ENCODE data around the gene CDK2AP2.
"Not testable (repeated sequence)": the region's sequence is repeated elsewhere in the genome, so short reads cannot be mapped to it uniquely, and the experiment has no call there.

Gene CDK2AP2, protein sequence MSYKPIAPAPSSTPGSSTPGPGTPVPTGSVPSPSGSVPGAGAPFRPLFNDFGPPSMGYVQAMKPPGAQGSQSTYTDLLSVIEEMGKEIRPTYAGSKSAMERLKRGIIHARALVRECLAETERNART

DNA sequence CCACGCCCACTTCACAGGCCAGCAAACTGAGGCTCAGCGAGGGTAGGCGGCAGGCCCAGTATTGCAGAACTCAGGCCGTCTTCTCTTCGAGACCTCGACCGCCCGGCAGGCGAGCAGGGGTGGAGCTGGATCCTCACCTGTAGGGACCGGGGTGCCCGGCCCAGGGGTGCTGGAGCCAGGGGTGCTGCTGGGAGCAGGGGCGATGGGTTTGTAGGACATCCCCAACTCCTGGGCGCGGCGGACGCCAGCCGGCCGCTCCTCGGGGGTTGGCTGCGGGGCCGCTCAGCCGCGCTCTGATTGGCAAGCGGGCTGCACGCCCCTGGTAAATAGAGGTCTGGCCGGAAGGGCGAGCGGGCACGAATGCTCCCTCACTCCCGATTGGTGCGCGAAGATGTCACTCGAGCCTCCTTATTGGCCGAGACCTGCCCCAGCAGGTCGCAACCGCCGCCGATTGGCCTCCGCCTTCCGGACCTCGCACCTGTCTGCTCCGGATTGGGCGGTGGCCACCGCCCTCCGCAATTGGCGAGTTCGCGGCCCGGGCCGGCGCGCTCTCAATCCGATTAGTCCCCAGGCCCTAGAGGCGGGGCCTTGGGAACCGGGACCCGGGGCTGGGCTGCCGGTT lies at the start of gene CDK2AP2:
TSS of gene CDK2AP2 (minus strand) at position 299 of the 622 bp plus-strand sequence. CDS start at position 219, 80 bp downstream.
- peak; percentile 98 for DNase-seq

DNA sequence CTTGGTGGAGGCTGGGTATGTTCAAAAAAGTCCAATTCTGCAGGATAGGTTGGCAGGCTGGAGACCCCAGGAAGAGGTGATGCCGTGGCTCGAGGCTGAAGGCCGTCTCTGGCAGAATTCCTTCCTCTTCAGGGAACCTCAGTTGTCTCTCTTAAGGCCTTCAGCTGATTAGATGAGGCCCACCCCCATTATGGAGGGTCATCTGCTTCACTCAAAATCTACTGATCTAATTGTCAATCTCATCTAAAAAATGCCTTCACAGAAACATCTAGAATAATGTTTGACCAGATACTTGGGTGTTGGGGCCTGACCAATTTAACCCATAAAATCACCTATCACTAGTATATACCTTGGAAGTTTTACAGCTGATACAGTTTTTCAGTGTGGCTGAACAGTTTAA lies 48.3 kb upstream of the CDK2AP2 start:
- no peak for DNase-seq

DNA sequence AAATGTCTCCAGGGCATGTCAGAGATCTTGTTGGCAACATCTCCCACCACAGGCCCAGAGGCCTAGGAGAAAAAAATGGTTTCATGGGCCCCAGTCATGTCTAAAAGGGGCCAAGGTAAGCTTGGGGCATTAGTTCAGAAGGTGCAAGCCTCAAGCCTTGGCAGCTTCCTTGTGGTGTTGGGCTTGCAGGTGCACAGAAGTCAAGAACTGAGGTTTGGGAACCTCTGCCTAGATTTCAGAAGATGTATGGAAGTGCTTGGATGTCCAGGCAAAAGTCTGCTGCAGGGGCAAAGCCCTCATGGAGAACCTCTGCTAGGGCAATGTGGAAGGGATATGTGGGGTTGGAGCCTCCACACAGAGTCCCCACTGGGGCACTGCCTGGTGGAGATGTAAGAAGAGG lies 43.7 kb upstream of the CDK2AP2 start:
- not testable (repeated sequence) for DNase-seq

DNA sequence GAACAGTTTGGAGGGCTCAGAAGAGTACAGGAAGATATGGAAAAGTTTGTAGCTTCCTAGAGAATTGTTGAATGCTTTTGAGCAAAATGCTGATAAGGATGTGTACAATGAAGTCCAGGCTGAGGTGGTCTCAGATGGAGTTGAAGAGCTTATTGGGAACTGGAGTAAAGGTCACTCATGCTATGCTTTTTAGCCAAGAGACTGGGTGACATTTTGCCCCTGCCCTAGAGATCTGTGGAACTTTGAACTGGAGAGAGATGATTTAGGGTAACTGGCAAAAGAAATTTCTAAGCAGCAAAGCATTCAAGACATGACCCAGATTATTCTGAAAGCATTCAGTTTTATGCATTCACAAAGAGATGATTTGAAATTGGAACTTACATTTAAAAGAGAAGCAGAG lies 43.2 kb upstream of the CDK2AP2 start:
- no peak for DNase-seq

DNA sequence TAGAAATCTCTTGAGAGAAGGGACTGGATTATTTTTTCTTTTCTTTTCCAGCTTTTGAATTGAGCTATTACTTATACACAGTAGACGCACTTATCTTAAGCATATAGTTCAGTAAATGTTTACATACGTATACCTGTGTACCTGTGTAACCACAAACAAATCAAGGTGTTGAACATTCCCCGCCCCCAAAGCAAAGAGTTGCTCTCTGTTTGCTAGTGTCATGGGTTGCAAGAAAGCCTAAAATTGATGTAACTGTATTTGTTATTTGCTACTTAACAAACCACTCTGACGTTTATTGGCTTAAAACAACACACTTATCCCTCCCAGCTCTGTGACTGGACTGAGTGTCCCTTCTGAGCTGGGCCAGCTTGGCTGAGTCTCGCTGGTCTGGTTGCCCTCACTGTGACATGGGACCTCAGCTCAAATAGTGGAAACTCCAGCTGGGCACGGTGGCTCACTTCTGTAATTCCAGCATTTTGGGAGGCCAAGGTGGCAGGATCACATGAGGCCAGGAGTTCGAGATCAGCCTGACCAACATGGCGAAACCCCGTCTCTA lies 40.7 kb upstream of the CDK2AP2 start:
- no peak for DNase-seq

DNA sequence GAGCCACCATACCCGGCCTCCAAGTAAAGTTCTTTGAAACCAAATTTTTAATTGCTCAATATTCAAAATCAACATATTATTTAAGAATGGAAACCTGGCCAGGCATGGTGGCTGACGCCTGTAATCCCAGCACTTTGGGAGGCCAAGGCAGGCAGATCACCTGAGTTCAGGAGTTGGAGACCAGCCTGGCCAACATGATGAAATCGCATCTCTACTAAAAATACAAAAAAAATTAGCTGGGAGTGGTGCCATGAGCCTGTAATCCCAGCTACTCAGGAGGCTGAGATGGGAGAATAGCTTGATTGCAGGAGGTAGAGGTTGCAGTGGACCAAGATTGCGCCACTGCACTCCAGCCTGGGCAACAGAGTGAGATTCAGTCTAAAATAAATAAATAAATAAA lies 40.1 kb upstream of the CDK2AP2 start:
- not testable (repeated sequence) for DNase-seq

DNA sequence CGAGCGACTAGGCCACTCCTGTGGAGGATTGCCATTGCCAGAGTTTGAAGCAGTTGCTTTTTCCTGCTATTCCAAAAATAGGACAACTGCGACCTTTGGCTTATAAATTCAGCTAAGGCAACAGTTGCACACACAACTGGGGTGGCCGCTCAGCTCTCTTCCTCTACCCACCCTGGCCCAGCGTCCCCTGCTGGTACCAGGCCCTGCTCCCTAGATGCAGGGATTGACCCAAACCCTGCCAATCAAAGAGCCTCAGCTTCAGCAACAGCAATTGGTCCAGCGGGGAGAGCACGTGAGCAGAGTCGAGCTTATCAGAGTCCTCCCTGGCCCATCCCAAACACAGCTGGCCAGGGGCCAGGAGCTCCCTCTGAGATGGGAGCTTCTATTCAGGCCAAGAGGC lies 37.3 kb upstream of the CDK2AP2 start:
- DNase-seq: no peak

DNA sequence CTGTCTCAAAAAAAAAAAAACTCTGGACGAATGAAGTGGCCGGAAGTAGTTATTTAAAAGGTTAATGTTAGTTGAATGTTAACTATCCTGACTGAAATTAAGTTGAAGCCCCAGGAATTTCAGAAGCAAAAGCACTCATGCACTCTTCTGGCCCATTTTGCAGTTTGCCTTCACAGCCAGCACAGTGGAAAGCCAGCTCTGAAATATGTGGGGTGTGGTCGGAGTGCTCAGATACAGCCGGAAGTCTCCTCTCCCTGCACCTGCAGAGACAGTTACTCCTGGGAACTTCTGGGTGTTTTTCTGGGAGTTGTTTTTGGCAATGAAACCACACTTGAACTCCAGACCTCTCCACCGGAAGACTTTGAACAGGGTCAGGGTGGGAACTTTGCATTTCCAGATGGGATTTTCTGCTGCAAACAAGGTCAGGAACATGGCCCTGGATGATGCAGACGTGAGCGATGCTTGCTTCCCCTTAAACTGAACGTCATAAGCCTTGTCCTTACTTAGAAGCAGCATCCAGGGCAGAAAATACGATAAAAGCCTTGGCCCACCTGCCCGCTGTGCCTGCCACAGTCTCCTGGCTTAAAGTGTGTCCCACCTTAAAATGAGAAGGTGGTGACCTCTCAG lies 36.8 kb upstream of the CDK2AP2 start:
- no peak for DNase-seq

DNA sequence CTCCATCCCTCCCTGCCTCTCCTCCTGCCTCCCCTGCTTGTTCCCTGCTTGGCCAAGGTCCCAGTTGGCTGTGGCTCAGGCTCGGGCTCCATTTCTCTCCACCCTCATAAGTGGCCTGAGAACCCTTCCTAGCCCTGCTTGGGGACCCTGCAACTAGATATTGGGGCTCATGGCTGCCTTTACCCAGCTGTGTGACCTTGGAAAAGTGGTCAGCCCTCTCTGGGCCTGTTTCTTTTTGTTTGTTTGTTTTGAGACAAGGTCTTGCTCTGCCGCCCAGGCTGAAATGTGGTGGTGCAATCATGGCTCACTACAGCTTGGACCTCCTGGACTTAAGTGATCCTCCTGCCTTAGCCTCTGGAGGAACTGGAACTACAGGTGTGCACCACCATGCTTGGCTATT lies 35.6 kb upstream of the CDK2AP2 start:
- no peak for DNase-seq

DNA sequence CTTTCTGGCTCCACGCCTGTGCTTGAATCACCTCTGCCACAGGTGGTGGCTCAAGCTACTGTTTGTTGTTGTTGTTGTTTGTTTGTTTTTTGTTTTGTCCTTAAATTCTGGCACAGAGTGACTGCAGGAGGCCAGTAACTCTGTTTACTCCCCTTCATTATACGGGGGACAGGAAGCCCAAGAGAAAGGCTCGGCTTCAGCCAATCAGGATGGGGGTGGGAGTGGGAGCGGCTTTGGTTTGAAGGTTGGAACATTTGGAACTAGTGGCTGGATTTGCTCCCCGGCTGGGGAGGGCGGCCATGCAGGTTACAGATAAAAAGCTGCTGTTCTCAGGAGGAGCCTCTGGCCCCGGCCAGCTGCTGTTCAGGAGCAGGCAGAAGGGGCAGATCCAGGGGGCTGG lies 35.0 kb upstream of the CDK2AP2 start:
- no peak for DNase-seq

DNA sequence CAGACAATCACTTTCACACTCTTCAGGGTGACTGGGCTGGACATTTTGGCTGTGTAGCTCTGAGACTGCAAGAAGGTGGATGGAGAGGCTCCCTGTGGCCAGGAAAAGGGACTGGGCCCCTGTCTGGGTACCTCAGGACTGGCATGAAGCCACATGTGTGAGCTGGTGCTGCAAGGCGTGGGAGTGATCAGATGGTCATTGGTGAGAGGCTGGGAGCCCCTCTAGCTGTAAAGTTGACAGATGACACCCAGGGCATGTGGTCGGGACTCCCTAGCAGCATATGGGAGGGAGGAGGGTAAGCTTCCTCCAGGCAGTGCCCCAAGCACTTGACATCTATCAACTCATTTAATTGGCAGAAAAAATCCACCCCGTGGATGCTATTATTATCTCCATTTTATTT lies 34.2 kb upstream of the CDK2AP2 start:
- DNase-seq: no peak

DNA sequence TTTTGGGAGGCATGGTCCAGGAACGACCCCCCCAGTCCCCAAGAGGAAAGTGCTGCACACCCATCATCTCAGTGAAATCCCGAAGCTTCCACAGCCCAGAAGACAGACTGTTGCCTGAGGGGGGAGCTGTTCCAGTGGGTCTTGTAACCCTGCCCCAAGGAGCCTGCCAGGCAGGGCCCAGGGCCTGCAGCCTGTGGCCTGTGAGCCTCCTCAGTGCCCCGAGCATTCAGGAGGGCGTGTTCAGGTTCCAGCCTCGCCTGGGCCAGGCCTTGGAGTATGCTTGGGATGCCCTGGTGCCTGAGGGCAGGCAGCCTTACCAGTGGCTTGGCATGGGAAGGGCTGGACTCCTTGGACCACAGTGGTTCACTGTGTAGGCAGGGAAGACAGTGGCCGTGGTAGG lies 33.2 kb upstream of the CDK2AP2 start:
- no peak for DNase-seq

DNA sequence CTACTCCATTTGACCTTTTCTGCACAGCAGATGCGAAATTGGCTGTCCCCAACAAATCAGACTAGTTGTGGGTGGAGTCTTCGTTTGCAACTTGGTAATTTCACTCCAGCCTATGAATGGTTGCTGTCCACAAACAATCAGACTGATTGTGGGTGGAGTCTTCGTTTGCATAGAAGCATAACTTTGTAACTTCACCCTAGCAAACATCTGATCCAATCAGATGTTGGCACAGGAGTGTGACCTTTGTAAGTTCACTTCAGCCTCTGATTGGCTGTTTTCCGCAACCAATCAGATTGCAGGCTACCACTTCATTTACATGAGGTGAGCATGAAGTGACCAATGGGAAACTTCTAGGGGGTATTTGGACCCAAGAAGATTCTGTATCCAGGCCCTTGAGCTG lies 31.6 kb upstream of the CDK2AP2 start:
- DNase-seq: no peak

DNA sequence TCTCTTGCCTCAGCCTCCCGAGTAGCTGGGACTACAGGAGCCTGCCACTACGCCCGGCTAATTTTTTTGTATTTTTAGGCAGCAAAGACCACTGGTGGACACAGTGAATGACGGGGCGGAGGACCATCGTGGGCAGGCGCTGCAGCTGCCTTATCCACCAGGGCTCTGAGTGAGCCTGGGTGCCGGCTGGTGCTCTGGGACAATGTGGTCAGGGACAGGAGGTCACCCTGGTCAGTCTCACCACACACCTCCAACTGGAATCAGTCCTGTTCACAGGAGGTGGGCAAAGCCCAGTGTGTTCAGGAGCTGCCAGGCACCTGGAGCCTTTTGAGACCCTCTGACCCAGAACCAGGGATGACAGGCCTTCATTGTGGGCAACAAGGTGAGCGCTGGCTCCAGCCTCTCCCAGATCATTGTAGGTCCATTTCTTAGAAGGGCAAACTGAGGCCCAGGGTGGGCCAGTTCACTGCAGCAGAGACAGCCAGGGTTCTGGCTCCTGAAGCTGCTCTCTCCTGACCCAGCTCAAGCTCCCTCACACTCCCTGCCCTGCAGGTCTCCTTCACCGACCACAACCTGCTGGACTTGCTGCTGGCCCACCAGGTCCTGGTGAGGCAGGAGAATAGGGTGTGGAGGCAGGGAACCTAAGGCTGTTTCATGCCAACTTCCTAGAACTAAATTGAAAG lies 31.0 kb upstream of the CDK2AP2 start:
- no peak for DNase-seq

DNA sequence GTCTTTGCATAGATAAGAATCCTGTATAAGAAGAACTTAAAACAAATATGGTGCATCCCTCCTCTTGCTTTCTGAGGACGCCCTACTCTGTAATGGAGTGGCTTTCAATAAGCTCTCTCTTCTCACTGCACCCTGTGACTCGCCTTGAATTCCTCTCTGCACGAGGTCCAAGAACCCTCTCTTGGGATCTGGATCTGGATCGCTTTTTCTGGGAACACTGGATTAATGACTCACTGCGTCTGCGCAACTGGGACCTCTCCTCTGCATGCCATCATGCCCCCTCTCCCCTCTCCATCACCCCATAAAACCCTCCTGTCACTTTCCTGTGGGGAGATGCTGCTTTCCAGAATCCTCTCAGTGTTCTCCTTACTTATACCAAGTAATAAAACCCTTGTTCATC lies 30.3 kb upstream of the CDK2AP2 start:
- no peak for DNase-seq

DNA sequence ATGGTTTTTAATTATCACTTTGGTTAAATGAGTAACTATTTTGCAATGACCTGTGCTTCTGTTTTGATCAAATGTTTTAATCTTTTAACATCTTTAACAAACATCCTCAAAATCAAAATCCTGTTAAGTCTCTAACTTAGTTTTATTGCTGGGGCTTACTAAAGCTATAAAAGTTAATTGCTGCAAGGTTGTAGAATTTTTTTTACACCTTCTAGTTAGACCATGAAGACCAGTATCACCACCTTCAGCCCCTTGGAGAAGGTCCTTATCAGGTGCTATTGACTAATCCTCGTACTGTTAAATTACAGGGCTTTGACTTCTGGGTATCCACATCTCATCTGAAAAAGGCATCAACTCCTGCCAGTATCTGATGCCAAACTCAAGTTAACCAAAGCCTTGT lies 27.6 kb upstream of the CDK2AP2 start:
- no peak for DNase-seq

DNA sequence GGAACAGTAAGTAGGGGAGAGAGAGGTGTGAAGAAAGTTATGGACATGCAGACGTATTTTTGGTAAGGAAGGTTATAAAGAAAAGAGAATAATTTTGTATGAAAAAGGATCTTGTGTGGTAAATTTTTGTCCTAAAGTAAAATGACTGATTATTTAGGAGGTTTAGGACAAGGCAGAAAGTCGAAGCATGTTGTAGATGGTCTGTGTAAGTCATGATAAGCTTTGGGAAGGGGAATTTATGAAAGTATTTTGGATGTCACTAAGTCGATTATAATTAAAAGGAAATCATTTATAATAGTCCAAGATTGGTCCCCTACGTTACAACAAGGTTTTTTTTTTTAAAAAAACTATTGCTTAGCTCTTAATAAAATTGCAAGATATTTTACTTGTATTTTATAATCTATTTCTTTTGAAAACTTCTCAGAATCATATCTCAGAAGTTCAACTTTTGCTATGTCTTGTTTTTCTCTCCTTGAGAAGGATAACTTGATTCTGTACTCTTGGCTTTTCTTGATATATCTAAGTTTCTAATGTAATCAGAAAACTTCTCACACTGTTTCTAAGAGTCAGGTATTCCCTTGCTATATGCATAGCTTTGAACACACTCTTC lies 26.2 kb upstream of the CDK2AP2 start:
- DNase-seq: no peak

DNA sequence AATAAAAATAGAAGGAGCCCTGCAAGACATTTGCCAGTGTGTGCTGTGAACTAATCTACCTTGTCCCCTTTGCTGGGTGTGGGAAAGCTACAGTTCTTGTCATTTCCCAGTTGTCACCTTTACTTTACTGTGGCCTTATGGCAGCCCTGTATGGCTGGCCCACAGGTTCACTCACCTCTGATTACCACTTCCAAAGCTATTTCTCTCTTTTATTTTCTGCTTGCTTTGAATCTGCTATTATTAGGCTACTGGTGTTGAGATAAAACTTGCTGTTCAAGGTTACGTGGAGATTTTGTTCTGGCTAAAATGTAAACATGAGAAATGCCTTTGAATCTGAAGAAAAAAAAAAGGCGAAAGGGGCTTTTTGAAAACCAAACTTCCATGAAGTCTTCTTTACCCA lies 24.9 kb upstream of the CDK2AP2 start:
- DNase-seq: no peak

DNA sequence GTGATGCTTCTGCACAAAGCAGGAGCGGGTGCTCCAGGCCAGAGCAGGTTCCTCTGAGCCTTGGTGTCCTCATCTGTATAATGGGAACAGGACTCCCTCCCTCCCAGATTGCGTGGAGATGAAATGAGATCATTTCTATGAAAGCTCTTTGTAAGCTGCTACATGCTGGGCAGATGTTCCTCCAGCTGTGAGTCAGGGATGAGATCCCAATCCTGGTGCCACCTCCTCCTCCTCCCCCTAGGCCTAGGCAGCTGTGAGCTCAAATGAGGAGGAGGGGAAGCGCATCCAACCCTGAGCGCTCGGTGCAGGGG lies 22.3 kb upstream of the CDK2AP2 start:
- DNase-seq: no peak

DNA sequence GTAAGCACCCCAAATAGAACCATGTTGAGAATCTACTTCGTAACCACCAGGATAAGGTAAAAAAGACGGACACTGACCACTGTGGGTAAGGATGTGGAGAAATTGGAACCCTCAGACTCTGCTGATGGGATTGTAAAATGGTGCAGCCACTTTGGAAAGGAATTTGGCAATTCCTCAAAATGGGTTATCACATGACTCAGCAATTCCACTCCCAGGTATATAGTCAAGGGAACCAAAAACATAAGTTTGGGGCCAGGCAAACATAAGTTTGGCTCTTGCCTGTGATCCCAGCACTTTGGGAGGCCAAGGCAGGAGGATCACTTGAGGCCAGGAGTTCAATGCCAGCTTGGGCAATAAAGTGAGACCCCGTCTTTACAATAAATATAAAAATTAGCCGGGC lies 20.4 kb upstream of the CDK2AP2 start:
- DNase-seq: no peak

DNA sequence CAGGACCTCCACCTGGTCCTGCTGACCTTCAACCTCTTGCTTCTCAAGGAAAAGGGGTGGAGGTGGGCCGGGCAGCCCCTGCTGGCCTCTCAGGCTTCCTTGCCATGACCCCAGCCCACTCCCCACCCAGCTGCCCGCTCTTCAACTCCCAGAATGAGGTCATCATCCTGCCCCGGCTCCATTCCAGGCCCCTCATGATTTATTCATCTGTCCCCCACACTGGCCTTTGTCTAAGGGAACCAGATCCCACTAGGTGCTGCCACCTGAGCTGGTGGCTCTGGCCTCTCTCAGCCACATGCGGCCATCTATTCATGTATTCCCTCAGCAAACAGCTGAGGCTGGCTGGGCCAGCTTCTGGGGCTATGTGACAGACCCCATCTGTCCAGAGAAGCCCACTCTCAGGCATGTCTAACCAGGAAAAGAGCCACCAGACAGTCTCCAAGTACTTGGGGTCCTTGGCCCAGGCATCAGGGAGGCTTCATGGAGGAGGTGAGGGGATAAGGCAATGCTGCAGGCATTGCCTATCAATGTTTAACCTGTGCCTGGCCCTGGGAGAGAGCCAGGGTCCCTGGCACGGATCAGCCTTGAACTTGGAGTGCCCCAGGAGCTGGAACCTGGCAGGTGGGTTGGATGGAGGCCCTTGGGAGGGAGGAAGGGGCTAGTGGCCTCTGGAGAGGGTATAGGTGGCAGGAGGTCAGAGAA lies 17.5 kb upstream of the CDK2AP2 start:
- DNase-seq: no peak

DNA sequence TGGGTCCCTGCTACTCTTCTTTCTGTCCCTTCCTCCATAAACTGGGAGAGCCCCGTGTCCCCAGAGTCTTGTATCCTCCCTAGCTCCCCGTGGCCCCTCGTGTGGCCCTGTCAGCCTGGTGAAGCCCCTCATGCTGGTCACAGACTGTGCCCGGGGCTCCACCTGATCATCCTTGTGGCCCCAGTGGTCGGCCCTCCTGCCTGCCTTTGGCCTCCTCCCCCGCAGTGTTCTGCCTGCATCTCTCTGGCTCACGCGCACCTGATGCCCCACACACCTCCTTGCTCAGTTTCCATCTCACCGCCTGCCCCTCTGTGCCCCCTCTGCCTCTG lies 16.5 kb upstream of the CDK2AP2 start:
- DNase-seq: no peak

Data from stimulated activated CD4-positive, alpha-beta T cell treated with anti-CD3 and anti-CD28 coated beads, Interleukin-4, amount 100 ng/mL, for 1 hour (primary cell).